ENCODE measurements around the gene ADAM10.

Gene ADAM10

DNA sequence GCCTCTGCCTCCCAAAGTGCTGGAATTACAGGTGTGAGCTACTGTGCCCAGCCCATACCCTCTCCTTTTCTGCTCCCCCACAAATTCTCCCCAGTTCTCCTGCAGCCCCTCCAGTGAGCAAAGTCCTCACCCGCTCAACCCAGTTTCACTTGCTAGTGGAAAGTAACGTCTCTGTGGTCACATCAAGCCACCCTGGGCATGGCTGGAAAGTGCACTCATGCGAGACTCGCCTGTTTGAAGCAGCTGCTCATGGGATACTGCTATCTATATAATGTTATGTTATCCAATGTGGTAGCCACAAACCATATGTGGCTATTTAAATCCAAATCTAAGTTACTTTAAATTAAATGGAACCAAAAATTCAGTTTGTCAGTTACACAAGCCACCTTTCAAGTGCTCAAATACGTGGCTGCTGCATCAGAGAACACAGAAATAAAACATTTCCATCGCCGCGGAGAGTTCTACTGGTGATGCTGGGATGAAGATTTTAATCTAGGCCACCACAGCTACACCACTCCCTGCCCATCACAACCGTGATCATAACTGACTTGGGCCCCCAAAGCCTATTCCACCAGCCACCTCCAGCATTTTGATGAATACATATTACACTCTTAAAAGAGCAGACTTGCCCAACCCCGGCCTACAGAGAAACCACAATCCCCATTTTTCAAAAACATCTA is 198.3 kb downstream of the ADAM10 start:
- peaks cover 5% of the 10 kb centered on the region for H3K27me3 Mint-ChIP-seq (ENCODE audit: low read depth)
- no peaks in the 10 kb centered on the region for H3K9me3 Mint-ChIP-seq
- H3K36me3 Mint-ChIP-seq (ENCODE audit: low read depth), result peaks cover 14% of the 10 kb centered on the region
- H3K4me3 Mint-ChIP-seq, result no peak overlapping the region
- H3K4me1 Mint-ChIP-seq (ENCODE audit: low read depth), result peaks cover 46% of the 10 kb centered on the region
- H3K27ac Mint-ChIP-seq, result peak overlapping the region; percentile 77

DNA sequence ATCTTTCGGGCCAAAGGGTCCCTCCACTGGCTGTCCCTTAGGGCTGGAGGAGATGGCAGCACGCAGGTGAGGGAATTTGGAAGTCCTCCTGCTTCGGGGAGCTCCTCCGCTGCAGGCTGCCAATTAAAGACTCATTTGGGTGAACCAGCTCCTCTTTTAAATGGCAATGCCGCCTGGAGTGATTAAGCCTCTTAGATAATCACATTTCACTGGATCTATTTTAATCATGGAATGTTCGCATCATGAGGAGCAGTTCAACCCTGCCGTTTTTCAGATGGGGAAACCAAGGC is 199.8 kb downstream of the ADAM10 start:
- peaks cover 58% of the 10 kb centered on the region for H3K4me1 Mint-ChIP-seq (ENCODE audit: low read depth)
- no peak overlapping the region for H3K4me3 Mint-ChIP-seq
- H3K9me3 Mint-ChIP-seq, result no peaks in the 10 kb centered on the region
- H3K36me3 Mint-ChIP-seq (ENCODE audit: low read depth), result peaks cover 20% of the 10 kb centered on the region
- no peak overlapping the region for H3K27ac Mint-ChIP-seq
- peaks cover under 1% of the 10 kb centered on the region for H3K27me3 Mint-ChIP-seq (ENCODE audit: low read depth)

DNA sequence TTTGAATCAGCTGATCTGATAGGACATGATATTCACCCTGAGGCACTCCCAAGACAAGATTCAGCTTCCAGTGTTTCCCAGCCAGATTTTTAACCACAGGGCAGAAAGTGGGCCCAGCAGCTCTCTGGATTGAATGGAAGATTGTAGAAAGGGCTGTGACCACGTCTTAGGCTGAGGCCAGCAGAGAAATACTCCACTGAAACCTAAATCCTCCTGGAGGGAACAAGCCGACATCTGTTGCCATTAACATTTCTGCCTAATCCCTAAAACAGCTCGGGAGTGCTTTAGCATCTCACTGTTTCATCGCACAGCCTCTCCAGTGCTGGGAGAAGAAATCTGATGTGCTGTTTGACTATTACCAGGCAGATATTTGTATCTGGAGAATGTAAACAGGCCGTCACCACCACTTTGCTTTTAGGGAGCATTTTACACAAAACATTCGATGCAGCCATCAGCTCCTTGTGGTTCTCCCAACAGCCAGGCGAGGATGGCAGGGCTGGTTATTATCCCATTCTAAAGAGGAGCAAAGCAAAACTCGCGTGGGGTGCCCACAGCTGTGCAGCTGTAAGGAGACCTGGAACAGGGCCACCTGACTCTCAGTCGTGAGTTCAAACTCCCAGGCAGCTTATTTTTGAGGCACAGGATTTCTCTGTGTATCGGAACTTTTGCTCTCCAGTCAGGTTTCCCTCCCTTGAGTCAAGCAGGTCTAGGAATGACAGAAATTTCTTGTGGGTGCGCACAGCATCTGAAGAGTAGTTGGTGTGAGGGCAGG is 200.3 kb downstream of the ADAM10 start:
- Mint-ChIP-seq H3K4me3 (no peak overlapping the region), H3K27ac (no peak overlapping the region), H3K9me3 (no peaks in the 10 kb centered on the region), H3K27me3 (ENCODE audit: low read depth) (no peaks in the 10 kb centered on the region), H3K4me1 (ENCODE audit: low read depth) (peaks cover 59% of the 10 kb centered on the region), H3K36me3 (ENCODE audit: low read depth) (peaks cover 20% of the 10 kb centered on the region)

DNA sequence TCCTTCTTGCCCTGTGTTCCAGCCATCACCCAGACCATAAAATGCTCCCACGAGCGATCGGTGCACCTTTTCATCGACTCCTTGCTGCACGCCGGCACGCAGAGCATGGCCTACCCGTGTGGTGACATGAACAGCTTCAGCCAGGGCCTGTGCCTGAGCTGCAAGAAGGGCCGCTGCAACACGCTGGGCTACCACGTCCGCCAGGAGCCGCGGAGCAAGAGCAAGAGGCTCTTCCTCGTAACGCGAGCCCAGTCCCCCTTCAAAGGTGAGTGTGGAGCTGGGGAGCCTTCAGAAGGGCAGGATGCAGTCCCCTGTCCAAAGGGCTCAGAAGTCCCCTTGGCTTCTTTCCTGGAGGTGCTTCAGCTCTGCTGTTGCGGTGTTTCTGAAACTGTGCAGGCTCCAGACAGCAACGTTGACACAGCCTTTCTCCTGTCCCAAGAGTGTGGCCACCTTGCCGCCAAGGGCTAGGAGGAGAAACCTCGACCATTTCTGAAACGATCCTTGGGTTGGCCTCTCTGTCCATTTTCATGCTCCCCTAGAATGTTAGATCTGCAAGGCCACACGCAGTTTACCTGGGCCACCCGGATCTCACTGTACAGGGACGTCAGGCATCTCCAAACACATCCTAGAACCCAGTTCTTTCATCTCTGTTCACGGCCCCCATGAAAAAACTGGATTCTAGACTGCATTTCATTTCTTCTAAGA is 201.0 kb downstream of the ADAM10 start:
- Mint-ChIP-seq H3K27me3 (ENCODE audit: low read depth) (no peaks in the 10 kb centered on the region), H3K4me1 (ENCODE audit: low read depth) (peaks cover 57% of the 10 kb centered on the region), H3K36me3 (ENCODE audit: low read depth) (peaks cover 20% of the 10 kb centered on the region), H3K9me3 (no peaks in the 10 kb centered on the region), H3K27ac (no peak overlapping the region), H3K4me3 (no peak overlapping the region)

DNA sequence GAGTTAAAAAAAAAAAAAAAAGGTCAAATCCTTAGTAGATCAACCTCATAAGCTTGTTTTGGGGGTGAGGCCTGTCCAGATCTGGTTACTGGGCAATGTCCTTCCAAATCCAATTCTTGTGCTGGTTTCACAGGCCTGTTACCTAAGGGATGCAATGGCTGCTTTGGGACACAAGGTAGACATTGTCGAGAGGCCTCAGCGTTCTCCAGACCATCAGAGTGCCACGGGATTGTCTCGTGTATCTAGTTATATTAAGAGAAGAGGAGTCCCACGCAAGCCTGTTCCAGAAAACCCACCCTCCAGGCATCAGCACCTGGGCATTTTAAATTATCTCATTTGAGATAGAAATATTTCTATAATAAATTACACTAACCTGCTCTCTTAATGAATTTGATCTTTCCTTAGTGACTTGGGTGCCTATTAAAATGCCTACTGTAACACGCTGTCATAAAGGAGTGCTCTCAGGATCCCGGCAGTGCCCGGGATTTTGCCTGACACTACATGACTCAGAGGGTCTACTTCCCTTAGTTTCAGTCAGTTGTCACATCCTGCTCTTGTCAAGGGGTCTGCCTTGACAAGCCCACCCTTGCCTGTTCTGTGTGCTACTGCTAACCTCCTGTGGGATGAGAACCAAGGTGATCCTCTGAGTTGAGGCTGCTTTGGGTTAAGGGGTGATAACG is 201.7 kb downstream of the ADAM10 start:
- Mint-ChIP-seq H3K36me3 (ENCODE audit: low read depth) (peaks cover 22% of the 10 kb centered on the region), H3K9me3 (no peaks in the 10 kb centered on the region)

DNA sequence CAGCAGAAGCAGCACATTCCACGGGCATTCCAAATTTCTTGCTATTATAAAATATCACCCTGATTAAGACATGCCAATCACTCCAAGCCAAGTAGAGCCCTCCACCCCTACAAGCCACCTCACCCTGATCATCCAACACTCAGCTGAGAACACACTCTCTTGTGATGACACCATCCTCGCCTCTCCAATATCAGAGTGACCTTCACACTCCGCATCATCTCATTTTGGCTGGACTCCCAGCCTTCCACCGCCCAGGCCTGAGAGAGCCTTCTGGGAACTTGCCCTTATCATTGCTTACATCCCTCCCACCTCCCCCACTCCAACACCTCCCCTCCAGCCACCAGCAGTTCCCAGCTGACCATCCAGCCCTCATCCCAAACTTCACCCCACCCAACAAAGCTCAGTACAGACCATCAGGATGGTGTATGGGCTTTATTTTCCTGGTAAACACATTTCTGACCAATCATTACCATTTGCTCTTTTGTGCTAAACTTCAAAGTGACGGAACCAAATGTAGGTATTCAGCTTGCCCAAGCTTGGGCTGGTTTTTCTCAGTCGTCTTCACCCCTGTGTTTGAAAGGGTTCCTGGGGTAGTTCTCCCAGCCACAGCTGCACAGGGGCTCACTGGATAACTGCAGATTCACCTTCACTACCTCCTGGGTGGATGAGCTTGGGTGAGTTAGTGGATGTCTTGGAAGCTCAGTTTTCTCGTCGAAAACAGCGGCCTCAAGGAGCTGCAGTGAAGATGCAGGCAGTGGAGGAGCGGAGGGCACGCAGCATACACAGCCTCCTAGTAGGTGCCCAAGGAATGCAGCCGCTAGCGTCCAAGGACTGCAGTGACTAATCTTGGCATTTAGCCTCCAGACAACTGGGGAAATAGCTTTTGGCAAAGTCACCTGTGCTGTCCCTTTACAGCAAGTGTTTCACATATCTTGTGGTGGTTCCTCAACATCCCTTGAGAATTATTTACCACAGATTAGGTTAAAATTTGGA is 202.6 kb downstream of the ADAM10 start:
- H3K27ac Mint-ChIP-seq, result peak overlapping the region; percentile 99
- peaks cover 22% of the 10 kb centered on the region for H3K36me3 Mint-ChIP-seq (ENCODE audit: low read depth)
- H3K9me3 Mint-ChIP-seq, result no peaks in the 10 kb centered on the region
- H3K4me1 Mint-ChIP-seq (ENCODE audit: low read depth), result peaks cover 55% of the 10 kb centered on the region
- peak overlapping the region; percentile 7 for H3K4me3 Mint-ChIP-seq
- no peaks in the 10 kb centered on the region for H3K27me3 Mint-ChIP-seq (ENCODE audit: low read depth)

More for the DNA sequence above, 201.7 kb downstream of the ADAM10 start:
- Mint-ChIP-seq H3K4me3 (no peak overlapping the region), H3K4me1 (ENCODE audit: low read depth) (peaks cover 56% of the 10 kb centered on the region), H3K27ac (no peak overlapping the region), H3K27me3 (ENCODE audit: low read depth) (no peaks in the 10 kb centered on the region)

DNA sequence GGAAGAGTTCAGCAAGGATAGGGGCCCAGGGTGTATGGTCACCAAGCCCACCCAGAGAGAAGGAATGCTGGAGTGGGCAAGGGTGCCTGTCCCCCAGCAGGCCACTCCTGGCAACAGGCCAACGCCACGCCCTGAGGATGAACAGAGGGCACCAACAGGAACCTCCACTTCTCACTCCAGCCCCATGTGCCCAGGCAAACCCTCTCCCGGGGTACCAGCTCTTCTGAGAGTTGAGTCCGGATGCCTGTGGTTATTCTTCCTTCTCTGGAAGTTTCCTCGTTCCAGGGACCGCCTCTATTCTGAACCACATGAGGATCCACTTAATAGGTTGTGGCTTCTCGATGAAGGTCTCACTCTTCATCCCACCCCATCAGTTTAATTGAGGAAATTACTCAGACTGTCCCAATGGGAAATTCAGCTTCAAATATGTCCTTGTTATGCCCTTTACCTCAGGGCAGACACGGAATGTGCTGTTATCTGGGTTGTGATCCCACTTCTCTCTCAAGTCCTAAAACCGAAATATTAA is 203.4 kb downstream of the ADAM10 start:
- Mint-ChIP-seq H3K27me3 (ENCODE audit: low read depth) (no peaks in the 10 kb centered on the region), H3K4me1 (ENCODE audit: low read depth) (peaks cover 50% of the 10 kb centered on the region), H3K36me3 (ENCODE audit: low read depth) (peaks cover 18% of the 10 kb centered on the region), H3K9me3 (no peaks in the 10 kb centered on the region), H3K27ac (peak overlapping the region; percentile 99), H3K4me3 (no peak overlapping the region)

DNA sequence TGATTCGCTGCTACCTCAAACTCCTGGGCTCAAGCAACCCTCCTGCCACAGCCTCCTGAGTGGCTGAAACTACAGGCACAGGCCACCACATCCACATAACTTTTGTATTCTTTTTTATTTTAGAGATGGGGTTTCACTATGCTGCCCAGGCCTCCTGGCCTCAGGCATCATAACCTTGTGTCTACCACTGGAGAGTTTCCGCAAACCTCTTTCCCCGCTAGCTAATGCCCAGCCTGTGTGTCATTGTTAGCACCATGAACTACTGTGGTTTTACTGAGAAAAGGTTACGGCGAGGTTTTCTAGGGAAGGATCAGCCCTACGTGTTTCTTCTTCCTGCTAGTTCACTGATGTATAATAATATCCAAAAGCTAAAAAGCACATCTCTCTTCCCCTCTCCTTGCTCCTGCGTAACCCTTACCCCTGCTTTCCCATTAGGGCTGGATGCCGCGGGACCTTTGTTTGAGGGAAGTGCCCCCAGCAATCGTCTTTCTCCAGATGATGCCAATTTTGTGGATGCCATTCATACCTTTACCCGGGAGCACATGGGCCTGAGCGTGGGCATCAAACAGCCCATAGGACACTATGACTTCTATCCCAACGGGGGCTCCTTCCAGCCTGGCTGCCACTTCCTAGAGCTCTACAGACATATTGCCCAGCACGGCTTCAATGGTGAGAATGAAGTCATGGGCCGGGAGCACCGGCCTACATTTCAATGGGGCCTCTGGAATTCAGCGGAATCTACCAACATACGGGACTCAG is 204.0 kb downstream of the ADAM10 start:
- H3K27ac Mint-ChIP-seq, result peak overlapping the region; percentile 99
- H3K9me3 Mint-ChIP-seq, result no peaks in the 10 kb centered on the region
- H3K4me3 Mint-ChIP-seq, result peak overlapping the region; percentile 74
- peaks cover 16% of the 10 kb centered on the region for H3K36me3 Mint-ChIP-seq (ENCODE audit: low read depth)
- no peaks in the 10 kb centered on the region for H3K27me3 Mint-ChIP-seq (ENCODE audit: low read depth)
- peaks cover 43% of the 10 kb centered on the region for H3K4me1 Mint-ChIP-seq (ENCODE audit: low read depth)

DNA sequence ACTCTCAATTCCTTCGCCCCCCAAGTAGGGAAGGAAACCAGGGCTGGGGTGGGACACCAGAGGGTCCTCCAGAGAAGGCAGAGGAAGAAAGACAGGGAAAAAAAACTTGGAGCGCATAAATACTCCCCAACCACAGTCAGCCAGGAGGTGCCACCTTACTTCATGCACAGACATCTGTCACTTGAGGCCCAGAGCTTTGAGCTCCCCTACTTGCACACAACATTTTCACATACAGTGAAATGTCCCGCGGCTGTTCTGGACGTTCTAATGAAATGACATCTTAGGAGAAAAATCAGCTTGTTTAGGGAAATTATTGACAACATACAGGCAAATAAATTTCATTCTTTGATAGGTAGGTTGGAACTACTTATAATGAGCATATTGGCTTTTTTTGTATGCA is 204.8 kb downstream of the ADAM10 start:
- Mint-ChIP-seq H3K4me3 (no peak overlapping the region), H3K9me3 (no peaks in the 10 kb centered on the region), H3K27ac (peak overlapping the region; percentile 99), H3K27me3 (ENCODE audit: low read depth) (no peaks in the 10 kb centered on the region), H3K36me3 (ENCODE audit: low read depth) (peaks cover 11% of the 10 kb centered on the region), H3K4me1 (ENCODE audit: low read depth) (peaks cover 36% of the 10 kb centered on the region)

DNA sequence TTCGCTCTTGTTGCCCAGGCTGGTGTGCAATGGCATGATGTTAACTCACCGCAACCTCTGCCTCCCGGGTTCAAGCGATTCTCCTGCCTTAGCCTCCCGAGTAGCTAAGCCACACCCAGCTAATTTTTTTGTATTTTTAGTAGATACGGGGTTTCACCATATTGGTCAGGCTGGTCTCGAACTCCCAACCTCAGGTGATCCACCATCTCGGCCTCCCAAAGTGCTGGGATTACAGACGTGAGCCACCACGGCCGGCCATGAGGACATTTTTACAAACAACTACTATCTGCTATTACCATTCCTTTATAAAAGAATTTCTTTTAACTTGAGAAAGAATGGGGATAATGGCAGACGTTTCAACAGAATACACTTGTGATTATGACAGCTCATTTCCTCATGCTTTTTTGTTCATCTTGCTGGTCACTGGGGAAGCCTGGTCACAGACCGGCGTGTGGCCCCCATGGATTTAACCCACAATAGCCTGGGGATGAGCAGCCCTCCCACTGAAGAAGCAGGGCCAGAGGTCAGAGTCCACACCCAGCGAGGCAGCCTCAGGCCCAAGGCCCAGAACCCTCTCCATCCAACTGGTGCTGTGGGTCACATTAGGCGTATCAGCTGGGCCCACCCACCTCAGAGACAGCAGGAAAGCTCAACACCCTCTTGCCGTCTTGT is 205.7 kb downstream of the ADAM10 start:
- Mint-ChIP-seq H3K36me3 (ENCODE audit: low read depth) (peaks cover 11% of the 10 kb centered on the region), H3K4me3 (no peak overlapping the region), H3K9me3 (no peaks in the 10 kb centered on the region), H3K27ac (no peak overlapping the region), H3K27me3 (ENCODE audit: low read depth) (no peaks in the 10 kb centered on the region), H3K4me1 (ENCODE audit: low read depth) (peaks cover 32% of the 10 kb centered on the region)

DNA sequence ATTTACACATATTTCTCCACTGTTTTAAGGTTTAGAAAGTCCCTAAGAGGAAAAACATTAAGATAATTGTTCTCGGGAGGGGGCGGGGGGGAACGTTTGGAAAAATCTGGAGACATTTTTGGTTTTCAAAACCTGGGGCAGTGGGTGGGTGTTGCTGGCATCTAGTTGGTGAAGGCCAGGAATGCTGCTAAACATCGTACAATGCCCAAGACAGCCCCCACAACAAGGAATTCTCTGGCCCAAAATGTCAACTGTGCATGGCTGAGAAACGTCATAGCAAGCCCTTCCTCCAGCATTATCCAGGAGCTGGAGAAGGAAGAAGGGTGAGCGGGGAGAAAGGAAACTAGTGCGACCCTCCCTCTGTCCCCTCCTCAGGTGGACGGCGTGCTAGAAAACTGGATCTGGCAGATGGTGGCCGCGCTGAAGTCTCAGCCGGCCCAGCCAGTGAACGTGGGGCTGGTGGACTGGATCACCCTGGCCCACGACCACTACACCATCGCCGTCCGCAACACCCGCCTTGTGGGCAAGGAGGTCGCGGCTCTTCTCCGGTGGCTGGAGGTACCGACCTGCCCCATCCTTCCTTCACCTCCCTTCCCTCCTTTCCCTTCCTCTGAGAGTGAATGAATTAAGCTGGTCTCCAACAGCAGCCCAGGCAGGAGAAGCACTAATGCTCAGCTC is 208.0 kb downstream of the ADAM10 start:
- Mint-ChIP-seq H3K4me1 (ENCODE audit: low read depth) (peaks cover 28% of the 10 kb centered on the region), H3K36me3 (ENCODE audit: low read depth) (peaks cover 9% of the 10 kb centered on the region), H3K4me3 (no peak overlapping the region), H3K9me3 (no peaks in the 10 kb centered on the region), H3K27ac (peak overlapping the region; percentile 77), H3K27me3 (ENCODE audit: low read depth) (no peaks in the 10 kb centered on the region)

DNA sequence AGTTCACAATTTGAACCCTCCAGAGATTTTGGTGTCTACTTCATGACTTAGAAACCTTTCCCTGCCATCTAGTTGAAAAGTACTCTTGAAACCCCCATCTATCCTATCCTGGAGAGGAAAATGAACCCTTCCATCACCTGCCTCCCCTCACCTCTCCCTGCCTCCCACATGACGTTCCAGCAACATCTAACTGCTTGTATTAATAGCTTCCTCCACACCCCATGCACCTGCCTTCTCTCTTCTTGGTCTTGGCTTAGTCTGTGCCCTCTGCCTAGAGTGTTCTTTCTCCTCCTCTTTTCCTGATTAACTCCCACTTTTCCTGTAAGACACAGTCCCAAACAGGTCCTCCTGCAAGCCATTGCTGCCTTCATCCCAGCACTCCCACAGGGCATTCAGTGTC is 210.0 kb downstream of the ADAM10 start:
- Mint-ChIP-seq H3K36me3 (ENCODE audit: low read depth) (peaks cover 2% of the 10 kb centered on the region), H3K4me1 (ENCODE audit: low read depth) (peaks cover 9% of the 10 kb centered on the region), H3K27ac (no peak overlapping the region), H3K9me3 (no peaks in the 10 kb centered on the region), H3K4me3 (no peak overlapping the region), H3K27me3 (ENCODE audit: low read depth) (no peaks in the 10 kb centered on the region)

Measured in T-helper 1 cell treated with Interleukin-12 subunit alpha and Interleukin-12 subunit beta and Interleukin-4 antibody, amounts not matched to agents 30 μg/mL and 1 μg/mL, for 36 hours (primary cell).